Smooth muscle cell (in vitro differentiated cells): Measurements from ENCODE around the gene PSME3IP1. TPM values are rescaled to one million over a fixed set of nuclear protein-coding genes. Genes with fewer than 3 reads are reported as not detected.

Source experiments
- DNase-seq: peaks from one replicate; lab custom pipeline; 2025; ENCODE audit not compliant: unreplicated experiment; lab: John Stamatoyannopoulos, UW
- H2AFZ ChIP-seq: fragments of 200-600 bp; sonication (generic); 2 replicates; pipeline ENCODE4 v1.6.0; 2016; ENCODE audit warnings: antibody characterized with exemption, low read depth, mild to moderate bottlenecking
- H3F3A ChIP-seq: fragments of 200-600 bp; sonication (generic); 2 replicates; pipeline ENCODE4 v1.6.0; 2017; ENCODE audit warnings: antibody characterized with exemption, low read depth
- H3K27ac ChIP-seq: fragments of 200-600 bp; sonication (generic); 2 replicates; pipeline ENCODE4 v1.5.1; 2016; ENCODE audit warnings: low read depth, mild to moderate bottlenecking
- H3K27me3 ChIP-seq: fragments of 200-600 bp; sonication (generic); 2 replicates; pipeline ENCODE4 v1.6.1; 2016; ENCODE audit warnings: low read depth, mild to moderate bottlenecking
- H3K36me3 ChIP-seq: fragments of 200-600 bp; sonication (generic); 2 replicates; pipeline ENCODE4 v1.5.1; 2016; ENCODE audit warnings: low read depth
- H3K4me1 ChIP-seq: fragments of 200-600 bp; sonication (generic); 2 replicates; pipeline ENCODE4 v1.5.1; 2016; ENCODE audit warnings: low read depth
- H3K4me2 ChIP-seq: fragments of 200-600 bp; sonication (generic); 2 replicates; pipeline ENCODE4 v1.6.0; 2016; ENCODE audit warnings: mild to moderate bottlenecking
- H3K4me3 ChIP-seq: fragments of 200-600 bp; sonication (generic); 2 replicates; pipeline ENCODE4 v1.5.1; 2016; ENCODE audit warnings: mild to moderate bottlenecking
- H3K79me2 ChIP-seq: fragments of 200-600 bp; sonication (generic); 2 replicates; pipeline ENCODE4 v1.6.0; 2016; ENCODE audit warnings: low read depth, mild to moderate bottlenecking
- H3K9ac ChIP-seq: fragments of 200-600 bp; sonication (generic); 2 replicates; pipeline ENCODE4 v1.6.0; 2016; ENCODE audit warnings: low read depth
- H3K9me3 ChIP-seq: fragments of 200-600 bp; sonication (generic); replicated peaks from 2 replicates; pipeline ENCODE4 v1.5.1; 2016; ENCODE audit warnings: low read depth
- H4K20me1 ChIP-seq: fragments of 200-600 bp; sonication (generic); 2 replicates; pipeline ENCODE4 v1.6.0; 2016; ENCODE audit warnings: low read depth
- CTCF ChIP-seq: fragments of 200-600 bp; sonication (generic); IDR thresholded peaks from 2 replicates; pipeline ENCODE4 v1.5.1; 2017; ENCODE audit warnings: borderline replicate concordance, mild to moderate bottlenecking, antibody characterized with exemption; ENCODE audit not compliant: insufficient read depth, poor library complexity, severe bottlenecking
- WGBS: methylation state at CpG from one replicate; pipeline ENCODE4 v1.1.7; 2016; ENCODE audit warnings: low lambda C conversion rate; 5-methylcytosine and 5-hydroxymethylcytosine counted together
- polyA plus RNA-seq: library from polyadenylated mRNA; unstranded; fragments of >200 nt; fragmentation: Nextera tagmentation; extraction: Ambion mirVana; gene quantifications from 2 replicates; pipeline ENCODE4 v1.2.1, GENCODE V29; 2016
- total RNA-seq: library from RNA; depleted of rRNA; stranded (reverse); fragments of >200 nt; gene quantifications from 2 replicates; pipeline ENCODE4 v1.2.3, GENCODE V29; 2014

Gene PSME3IP1
- total and polyA plus RNA-seq, 2 experiments from 2014 or later: 58.1 to 104 TPM

DNA sequence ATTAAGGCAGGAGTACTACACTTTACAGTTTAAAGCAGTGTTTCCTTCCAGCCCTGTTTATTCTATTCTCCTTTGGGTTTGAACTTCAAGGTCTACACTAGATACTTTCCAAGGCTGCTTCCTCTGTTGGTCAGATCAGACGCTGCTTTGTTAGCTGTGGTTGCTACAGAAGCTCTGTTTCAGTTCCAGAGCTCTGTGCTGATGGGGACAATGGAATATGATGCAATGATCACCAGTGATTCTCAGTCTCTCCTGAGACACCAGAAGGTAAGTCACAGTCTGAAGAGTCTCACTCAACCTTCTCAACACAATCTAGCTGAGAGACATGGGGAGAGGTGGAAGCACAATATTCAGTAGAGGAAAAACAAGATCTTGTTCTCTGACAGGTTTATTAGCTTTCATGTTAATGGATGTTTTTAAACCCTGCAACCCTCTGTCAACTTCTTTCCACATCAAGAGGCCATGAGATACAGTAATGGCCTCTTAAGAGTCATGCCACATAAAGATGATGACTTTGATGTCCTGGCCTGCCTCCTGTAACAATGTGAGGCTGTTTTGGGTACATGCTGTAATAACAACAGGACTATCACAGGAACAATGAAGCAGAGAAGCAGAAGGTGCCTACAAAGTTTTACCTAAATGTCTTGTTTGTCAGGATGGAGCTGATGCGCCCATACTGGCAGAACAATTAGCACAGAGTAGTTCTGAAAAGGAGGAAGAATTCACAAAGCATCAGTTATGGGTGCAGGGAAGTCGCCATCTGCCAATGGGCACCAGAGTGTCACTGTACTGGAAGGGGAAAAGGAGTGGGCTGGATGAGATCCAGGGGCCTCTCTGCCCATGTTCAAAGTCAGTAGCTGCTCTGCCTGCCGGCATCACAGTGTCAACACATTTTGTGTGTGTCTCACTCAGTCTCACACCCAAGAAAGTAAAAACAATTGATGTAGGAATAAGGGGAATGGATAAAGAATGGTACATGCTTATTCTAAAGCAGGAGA lies 33.4 kb downstream of the PSME3IP1 start:
- Histone ChIP-seq H3K27me3 (no peaks in the 10 kb centered on the region), H3K79me2 (no peaks in the 10 kb centered on the region), H3K4me3 (no peak overlapping the region), H3F3A (no peaks in the 10 kb centered on the region), H2AFZ (no peak overlapping the region), H3K4me2 (no peak overlapping the region), H3K9me3 (no peaks in the 10 kb centered on the region), H3K4me1 (peaks cover 6% of the 10 kb centered on the region), H3K27ac (no peak overlapping the region), H3K36me3 (no peaks in the 10 kb centered on the region), H3K9ac (no peak overlapping the region), H4K20me1 (peaks cover 5% of the 10 kb centered on the region)
- no peak for TF ChIP-seq CTCF
- 80% methylated on average over 4 of the region's 4 CpGs for WGBS
- no peak for DNase-seq

DNA sequence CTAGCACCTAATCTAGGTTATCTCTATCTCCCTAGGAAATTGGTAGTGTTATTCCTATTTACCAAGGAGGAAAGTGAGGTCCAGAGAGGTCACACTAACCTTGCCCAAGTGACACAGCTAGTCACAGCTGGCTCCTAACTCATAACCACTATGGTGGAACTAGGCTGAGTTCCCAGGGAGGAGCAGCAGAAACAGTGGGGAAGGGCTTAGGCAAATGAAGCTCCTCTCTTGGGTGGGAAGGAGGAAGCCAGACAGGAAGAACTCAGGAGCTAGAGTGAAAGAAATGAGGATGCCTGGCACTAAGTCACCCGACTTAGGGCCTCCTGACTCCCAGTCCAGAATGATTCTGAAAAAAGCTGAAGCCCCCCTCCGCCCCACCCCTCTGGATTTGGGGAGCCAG lies 34.5 kb downstream of the PSME3IP1 start:
- Histone ChIP-seq H3K27ac (no peak overlapping the region), H3K4me2 (no peak overlapping the region), H3K79me2 (no peaks in the 10 kb centered on the region), H3F3A (no peaks in the 10 kb centered on the region), H3K9ac (no peak overlapping the region), H3K27me3 (no peaks in the 10 kb centered on the region), H3K4me3 (no peak overlapping the region), H3K9me3 (no peaks in the 10 kb centered on the region), H2AFZ (no peak overlapping the region), H4K20me1 (peaks cover 5% of the 10 kb centered on the region), H3K36me3 (no peaks in the 10 kb centered on the region), H3K4me1 (peaks cover 7% of the 10 kb centered on the region)
- 83% methylated on average over 2 of the region's 2 CpGs for WGBS
- TF ChIP-seq CTCF: no peak
- no peak for DNase-seq

DNA sequence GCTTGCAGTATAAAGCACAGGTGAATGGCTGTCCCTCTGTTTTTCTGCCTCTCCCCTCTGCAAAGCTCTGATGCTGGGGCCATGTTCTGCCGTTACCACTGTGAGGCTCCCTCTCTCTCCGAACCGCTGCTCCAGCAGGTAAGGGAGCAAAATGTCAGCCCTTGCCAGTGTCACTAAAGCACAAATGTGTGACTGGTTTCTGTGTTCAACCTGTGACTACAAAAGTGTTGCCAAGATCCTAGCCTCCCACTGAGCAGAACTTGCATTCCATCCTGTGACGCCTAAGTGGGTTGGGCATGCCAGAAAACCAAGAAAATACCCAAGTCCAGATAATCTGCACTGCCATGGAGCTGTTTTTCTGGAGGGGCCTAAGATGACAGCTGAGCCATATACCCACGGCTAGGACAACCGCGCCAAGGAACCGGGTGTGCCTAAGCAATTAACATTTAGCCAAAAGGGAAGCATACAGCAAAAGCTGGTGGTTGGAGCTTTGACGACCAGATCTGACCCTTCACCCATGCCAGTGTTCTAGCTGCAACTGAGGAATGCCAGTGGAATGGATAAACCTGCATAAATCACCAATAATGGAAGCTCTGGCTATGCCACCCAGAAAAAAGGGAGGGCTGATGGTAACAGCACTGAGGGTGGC lies 35.0 kb downstream of the PSME3IP1 start:
- no peaks in the 10 kb centered on the region for H3K36me3 ChIP-seq
- no peak overlapping the region for H2AFZ ChIP-seq
- no peak for DNase-seq
- H3K27me3 ChIP-seq: no peaks in the 10 kb centered on the region
- H3K79me2 ChIP-seq: no peaks in the 10 kb centered on the region
- no peak overlapping the region for H3K4me2 ChIP-seq
- 89% methylated on average over 9 of the region's 9 CpGs for WGBS
- peaks cover 5% of the 10 kb centered on the region for H4K20me1 ChIP-seq
- no peak overlapping the region for H3K9ac ChIP-seq
- no peak for TF ChIP-seq CTCF
- peaks cover 7% of the 10 kb centered on the region for H3K4me1 ChIP-seq
- no peaks in the 10 kb centered on the region for H3K9me3 ChIP-seq
- no peak overlapping the region for H3K4me3 ChIP-seq
- H3F3A ChIP-seq: no peaks in the 10 kb centered on the region
- no peak overlapping the region for H3K27ac ChIP-seq
